IPS-15b (cell line): ENCODE results near the gene UBE2H.
"Not testable (repeated sequence)": the region's sequence is repeated elsewhere in the genome, so short reads cannot be mapped to it uniquely, and the experiment has no call there.

Source experiments
- H3K27me3 ChIP-seq: one replicate; pipeline ENCODE4 v1.6.1; 2013; ENCODE audit warnings: low read length; ENCODE audit not compliant: control insufficient read depth, insufficient read depth
- H3K36me3 ChIP-seq: one replicate; pipeline ENCODE4 v1.6.1; 2013; ENCODE audit warnings: low read length; ENCODE audit not compliant: control insufficient read depth, insufficient read depth
- H3K4me1 ChIP-seq: one replicate; pipeline ENCODE4 v1.6.1; 2013; ENCODE audit warnings: mild to moderate bottlenecking, low read length; ENCODE audit not compliant: control insufficient read depth, insufficient read depth
- H3K4me3 ChIP-seq: one replicate; pipeline ENCODE4 v1.5.1; 2013; ENCODE audit warnings: low read depth, low read length
- H3K9ac ChIP-seq: one replicate; pipeline ENCODE4 v1.6.1; 2013; ENCODE audit warnings: low read depth, mild to moderate bottlenecking, low read length
- H3K9me3 ChIP-seq: one replicate; pipeline ENCODE4 v1.6.1; 2013; ENCODE audit warnings: mild to moderate bottlenecking, low read length; ENCODE audit not compliant: control insufficient read depth, insufficient read depth

Gene UBE2H

DNA sequence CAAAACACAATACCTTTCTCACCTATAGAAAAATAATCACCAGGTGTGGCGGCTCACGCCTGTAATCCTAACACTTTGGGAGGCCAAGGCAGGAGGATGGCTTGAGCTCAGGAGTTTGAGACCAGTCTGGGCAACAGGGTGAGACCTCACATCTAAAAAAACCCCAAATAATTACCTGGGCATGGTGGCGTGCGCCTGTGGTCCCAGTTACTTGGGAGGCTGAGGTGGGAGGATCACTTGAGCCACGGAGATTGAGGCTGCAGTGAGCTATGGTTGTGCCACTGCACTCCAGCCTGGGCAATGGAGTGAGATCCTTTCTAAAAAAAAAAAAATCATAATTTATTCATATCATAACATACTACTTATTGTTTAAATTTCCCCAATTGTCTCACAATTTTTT, 129.6 kb downstream of the UBE2H start:
- not testable (repeated sequence) for H3K4me1 ChIP-seq, H3K9ac ChIP-seq, H3K4me3 ChIP-seq, H3K9me3 ChIP-seq, H3K27me3 ChIP-seq, H3K36me3 ChIP-seq

DNA sequence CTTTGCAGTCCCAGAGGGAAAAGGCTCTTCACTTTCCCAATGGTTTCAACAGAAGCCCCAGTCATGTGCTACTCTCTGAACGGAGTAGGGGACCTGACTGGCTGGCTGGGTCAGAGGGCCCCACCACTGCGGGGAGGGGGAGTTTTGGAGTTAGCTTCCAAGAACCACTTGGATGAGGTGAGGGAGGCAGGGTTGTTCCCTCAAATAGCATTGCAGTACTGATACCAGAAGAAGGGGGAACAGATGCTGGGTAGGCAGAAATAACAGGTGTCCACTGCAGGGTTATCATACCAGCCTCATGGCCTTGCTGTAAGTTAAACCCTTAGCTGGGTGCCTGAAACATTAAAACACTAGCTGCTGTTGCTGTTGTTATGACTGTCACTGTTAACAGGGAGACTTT, 131.3 kb downstream of the UBE2H start:
- no peaks in the 10 kb centered on the region for H3K9me3 ChIP-seq
- no peak overlapping the region for H3K4me3 ChIP-seq
- H3K9ac ChIP-seq = no peak overlapping the region
- H3K4me1 ChIP-seq = no peaks in the 10 kb centered on the region
- no peaks in the 10 kb centered on the region for H3K27me3 ChIP-seq
- no peaks in the 10 kb centered on the region for H3K36me3 ChIP-seq

DNA sequence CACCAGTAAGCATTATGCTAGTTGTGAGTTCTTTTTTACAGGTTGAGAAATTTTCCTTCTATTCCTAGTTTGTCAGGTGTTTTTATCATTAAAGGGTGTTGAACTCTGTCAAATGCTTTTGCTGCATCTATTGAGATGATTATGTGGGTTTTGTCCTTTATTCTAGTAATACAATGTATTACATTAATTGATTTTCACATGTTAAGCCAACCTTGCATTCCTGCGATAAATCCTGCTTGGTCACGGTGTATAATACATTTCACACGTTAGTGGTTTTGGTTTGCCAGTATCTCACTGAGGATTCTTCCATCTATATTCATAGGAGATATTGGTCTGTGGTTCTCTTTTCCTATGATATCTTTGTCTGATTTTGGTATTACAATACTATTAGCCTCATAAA, 136.0 kb downstream of the UBE2H start:
- Histone ChIP-seq H3K9me3 (no peaks in the 10 kb centered on the region), H3K27me3 (no peaks in the 10 kb centered on the region), H3K4me3 (no peak overlapping the region), H3K36me3 (no peaks in the 10 kb centered on the region), H3K9ac (no peak overlapping the region), H3K4me1 (no peaks in the 10 kb centered on the region)

DNA sequence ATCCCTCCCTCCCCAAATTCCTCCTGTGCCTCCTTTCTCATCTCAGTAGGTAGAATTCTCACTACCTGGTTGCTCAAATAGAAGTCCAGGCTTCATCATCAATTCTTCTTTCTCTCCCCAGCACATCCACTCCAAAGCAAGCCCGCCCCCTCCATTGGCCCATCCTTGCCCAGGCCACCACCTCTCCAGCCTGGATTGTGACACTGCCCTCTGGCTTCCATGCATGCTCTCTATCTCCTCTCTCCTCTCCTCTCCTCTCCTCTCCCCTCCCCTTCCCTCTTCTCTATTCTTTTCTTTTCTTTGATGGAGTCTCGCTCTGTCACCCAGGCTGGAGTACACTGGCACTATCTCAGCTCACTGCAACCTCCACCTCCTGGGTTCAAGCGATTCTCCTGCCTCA, 144.9 kb downstream of the UBE2H start:
- Histone ChIP-seq H3K36me3 (no peaks in the 10 kb centered on the region), H3K4me3 (no peak overlapping the region)

DNA sequence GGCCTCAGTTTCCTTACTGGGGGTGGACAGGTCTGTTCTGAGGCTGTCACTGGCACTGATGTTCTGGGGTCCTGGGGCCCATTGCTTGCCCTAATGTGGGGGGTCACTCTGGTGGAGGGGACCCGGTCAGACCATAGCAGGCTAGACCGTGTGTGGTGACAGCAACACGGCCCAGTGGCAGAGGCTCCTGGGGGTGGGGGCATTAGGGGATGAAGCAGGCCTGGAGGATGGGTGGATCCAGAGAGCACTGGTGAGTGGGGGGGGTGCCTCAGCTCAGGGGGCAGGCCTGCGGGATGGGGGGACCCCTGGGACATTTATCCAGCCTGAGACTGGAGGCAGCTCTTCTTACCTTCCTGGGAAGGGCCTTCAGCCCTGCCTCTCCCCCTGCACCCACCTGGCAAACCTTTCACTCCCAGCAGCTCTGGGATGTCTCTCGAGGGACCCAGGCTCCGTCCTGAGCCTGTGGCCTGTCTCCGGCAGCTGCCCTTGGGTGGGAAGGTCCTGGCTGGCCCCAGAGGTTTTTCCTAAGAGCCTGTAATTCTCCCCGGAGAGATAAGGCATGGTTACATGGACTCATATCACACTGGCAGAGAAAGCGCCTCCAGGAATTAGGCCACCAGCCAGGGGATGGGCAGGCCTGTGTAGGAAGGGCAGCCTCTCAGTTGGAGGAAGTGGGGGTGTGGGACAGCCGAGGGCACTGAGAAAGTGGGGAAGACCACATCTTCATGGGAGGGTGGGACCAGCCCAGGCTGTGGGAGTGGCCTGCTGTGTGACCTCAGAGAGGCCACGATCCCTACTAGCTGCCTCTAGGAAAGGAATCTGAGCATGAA, 147.7 kb downstream of the UBE2H start:
- Histone ChIP-seq H3K9ac (no peak overlapping the region), H3K4me1 (peaks cover 9% of the 10 kb centered on the region), H3K9me3 (no peaks in the 10 kb centered on the region), H3K4me3 (no peak overlapping the region), H3K27me3 (no peaks in the 10 kb centered on the region), H3K36me3 (no peaks in the 10 kb centered on the region)

More for the DNA sequence above, 144.9 kb downstream of the UBE2H start:
- no peaks in the 10 kb centered on the region for H3K27me3 ChIP-seq
- no peaks in the 10 kb centered on the region for H3K4me1 ChIP-seq
- no peak overlapping the region for H3K9ac ChIP-seq
- H3K9me3 ChIP-seq = no peaks in the 10 kb centered on the region

DNA sequence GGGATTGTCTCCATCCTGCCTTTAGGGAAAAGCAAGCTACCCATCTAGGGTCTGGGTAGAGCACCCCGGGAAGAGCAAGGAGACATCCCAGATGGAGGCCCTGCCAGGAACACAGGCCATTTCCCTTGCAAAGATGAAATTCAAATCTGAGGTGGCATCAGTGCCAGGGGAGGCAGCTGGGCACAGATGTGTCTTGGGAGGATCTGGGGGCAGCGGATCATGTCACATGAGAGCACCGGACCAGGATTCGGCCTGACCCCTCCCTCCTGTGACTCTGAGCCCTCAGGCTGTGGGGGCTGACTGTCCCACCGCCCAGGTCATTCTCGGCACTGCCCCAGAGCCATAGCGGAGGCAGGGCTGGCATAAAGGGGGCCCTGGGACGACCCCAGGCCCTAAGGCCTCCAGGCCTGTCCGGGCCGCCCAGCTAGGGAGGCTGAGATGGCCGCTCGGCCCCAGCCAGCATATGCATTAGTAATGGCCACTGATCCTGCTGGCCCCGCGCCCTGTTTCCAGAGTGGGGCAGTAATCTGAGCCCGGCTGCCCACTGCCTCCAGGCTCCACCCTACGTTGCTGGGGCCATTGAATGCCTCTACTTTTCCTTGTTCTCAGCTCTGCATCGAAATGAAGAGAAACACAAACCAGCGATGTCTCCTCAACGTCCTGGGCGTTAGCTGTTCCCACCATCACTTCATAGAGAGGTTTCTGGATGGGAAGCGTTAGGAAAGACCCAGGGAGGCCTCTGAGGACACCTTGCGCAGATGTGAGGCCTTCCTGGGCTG, 148.5 kb downstream of the UBE2H start:
- H3K4me3 ChIP-seq = no peak overlapping the region
- no peaks in the 10 kb centered on the region for H3K36me3 ChIP-seq
- no peaks in the 10 kb centered on the region for H3K27me3 ChIP-seq

DNA sequence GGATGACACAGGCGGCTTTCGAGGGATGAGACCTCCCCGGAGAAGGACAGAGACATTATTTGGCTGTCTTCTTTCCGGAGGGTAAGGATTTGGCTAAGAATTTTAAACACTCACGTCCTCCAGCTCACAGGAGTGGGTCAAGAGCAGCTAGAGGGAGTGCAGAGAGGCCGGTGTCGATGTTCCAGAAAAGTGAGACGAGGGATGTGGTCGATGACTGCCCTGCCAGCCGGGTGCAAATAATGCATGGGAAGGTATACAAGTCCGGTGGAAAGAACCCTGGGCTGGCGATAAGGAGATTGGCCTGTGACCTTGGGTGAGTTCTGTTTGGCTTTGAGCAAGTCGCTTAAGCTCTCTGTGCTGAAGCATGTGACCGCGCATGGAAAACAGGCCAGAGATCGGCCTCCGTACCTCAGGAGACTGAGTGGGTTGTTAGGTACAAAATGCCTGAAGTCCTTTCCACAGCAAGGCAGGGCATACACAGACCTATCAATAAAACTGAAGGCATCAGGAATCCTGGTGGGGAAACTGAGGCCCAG, 149.1 kb downstream of the UBE2H start:
- Histone ChIP-seq H3K4me3 (no peak overlapping the region), H3K4me1 (peaks cover 9% of the 10 kb centered on the region), H3K9me3 (no peaks in the 10 kb centered on the region), H3K9ac (no peak overlapping the region), H3K36me3 (no peaks in the 10 kb centered on the region), H3K27me3 (no peaks in the 10 kb centered on the region)

More for the DNA sequence above, 148.5 kb downstream of the UBE2H start:
- H3K9me3 ChIP-seq = no peaks in the 10 kb centered on the region
- no peak overlapping the region for H3K9ac ChIP-seq
- H3K4me1 ChIP-seq = peaks cover 9% of the 10 kb centered on the region

DNA sequence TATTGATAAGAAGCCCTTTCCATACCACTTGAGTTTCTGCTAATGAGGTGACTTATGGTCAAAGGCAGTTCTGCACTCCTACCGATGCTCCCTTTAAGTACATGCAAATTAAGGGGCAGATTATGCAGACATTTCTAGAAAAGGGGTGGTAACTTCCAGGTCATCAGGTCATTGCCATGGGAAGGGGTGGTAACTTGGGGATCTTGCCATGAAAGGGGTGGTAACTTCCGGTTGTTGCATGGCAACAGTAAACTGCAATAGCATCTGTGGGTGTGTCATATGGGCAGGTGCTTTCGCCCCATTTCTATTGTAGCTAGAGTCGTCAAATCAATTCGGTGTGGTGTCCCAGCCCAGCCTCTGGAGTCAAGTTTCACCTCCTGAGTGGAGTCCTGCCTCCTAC, 150.9 kb downstream of the UBE2H start:
- H3K36me3 ChIP-seq = no peaks in the 10 kb centered on the region
- H3K27me3 ChIP-seq = no peaks in the 10 kb centered on the region
- H3K4me1 ChIP-seq = peaks cover 17% of the 10 kb centered on the region
- H3K9me3 ChIP-seq = no peaks in the 10 kb centered on the region
- H3K9ac ChIP-seq = no peak overlapping the region
- no peak overlapping the region for H3K4me3 ChIP-seq

DNA sequence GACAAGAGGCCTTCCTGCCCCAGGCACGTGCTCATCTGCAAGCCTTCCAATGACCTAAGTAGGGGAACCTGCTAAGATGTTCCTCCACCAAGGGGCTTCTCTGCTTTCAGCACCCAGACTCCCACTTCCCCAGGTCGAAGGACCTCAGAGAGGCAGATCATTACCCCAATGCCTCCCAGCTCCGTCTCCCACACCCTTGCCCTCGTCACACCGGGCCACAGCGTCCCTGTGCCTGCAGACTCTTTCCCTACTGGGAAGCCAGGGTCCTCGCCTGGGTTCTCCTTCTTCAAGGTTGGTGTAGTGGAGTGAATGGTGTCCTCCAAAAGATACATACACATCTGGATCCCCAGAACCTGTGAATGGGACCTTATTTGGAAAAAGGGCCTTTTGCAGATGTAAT, 151.9 kb downstream of the UBE2H start:
- H3K36me3 ChIP-seq = no peaks in the 10 kb centered on the region

DNA sequence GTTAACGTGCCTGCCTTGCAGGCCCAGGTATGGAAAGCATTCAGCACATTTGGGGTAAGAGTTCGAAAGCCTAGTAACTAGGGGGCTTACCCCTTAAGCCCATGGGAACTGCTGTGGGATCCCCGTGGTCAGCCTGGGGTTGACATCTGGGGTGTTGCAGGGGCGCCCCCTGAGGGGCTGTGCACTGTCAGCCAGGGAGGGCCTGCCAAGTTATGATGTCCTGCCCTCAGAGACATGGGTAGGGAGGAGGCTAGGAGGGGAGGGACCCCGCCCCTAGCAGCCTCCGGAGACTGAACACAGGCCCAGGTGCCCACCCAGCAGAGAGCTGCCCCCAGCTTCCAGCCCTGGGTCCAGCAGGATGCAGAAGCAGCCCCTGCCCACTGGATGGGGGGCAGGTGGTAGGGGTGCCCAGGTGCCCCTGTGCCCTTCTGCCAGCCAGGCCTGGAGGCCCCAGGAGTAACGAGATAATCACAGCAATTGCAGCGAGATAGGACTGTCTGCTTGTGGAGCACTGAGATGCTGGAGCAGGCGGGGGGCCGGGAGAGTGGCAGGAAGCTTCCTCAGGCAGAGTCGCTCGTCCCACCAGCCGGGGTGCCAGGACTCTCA, 153.3 kb downstream of the UBE2H start:
- Histone ChIP-seq H3K4me3 (no peak overlapping the region), H3K4me1 (peaks cover 17% of the 10 kb centered on the region), H3K36me3 (no peaks in the 10 kb centered on the region), H3K27me3 (no peaks in the 10 kb centered on the region), H3K9ac (no peak overlapping the region), H3K9me3 (no peaks in the 10 kb centered on the region)

More for the DNA sequence above, 151.9 kb downstream of the UBE2H start:
- H3K4me1 ChIP-seq = peaks cover 17% of the 10 kb centered on the region
- H3K4me3 ChIP-seq = no peak overlapping the region
- H3K9me3 ChIP-seq = no peaks in the 10 kb centered on the region
- H3K9ac ChIP-seq = no peak overlapping the region
- no peaks in the 10 kb centered on the region for H3K27me3 ChIP-seq

DNA sequence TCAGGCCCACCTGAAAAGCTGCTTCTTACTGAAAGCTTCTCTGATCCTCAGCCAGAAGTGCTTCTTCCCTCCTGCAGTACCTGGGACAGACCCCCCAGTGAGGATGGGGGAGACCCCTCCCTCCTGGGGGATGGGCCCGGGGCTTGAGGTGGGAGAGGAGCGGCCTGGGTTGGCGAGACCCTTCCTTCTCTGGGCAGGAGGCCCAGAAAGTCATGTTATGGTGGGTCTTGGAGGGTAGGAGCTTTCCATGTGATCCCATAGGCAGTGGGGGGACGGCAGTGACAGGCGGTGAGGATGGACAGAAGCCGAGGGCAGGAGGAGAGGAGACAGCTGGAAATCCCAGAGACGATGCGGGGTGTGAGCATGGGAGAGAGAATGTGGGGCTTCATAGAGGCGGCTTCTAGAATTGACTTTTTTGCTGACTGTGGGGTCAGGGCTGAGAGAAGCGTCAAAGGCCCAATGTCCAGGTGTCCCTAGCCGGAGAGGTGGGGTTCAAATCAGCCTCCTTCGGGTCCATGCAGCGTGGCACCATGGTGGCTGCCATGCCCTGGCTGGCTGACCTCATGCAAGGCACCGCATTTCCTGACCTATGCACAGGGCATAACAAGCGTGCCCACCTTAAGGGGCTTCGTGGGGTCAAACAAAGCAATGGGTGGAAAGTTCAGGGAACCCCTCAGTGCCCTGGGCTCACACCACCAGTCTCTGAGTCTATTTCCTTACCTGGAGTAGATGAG, 154.0 kb downstream of the UBE2H start:
- H3K27me3 ChIP-seq = peaks cover 2% of the 10 kb centered on the region
- no peaks in the 10 kb centered on the region for H3K9me3 ChIP-seq

More for the DNA sequence above, 154.0 kb downstream of the UBE2H start:
- Histone ChIP-seq H3K4me3 (no peak overlapping the region), H3K4me1 (peaks cover 17% of the 10 kb centered on the region), H3K9ac (no peak overlapping the region), H3K36me3 (no peaks in the 10 kb centered on the region)
